Endodermal cell (in vitro differentiated cells): ENCODE measurements around the gene CFAP221. TPM values are rescaled to one million over a fixed set of nuclear protein-coding genes. Genes with fewer than 3 reads are reported as not detected.

ENCODE experiments used
- DNase-seq: peaks from one replicate; pipeline ENCODE4 v3.0.0-alpha.2; 2017
- H3K27ac ChIP-seq: 2 replicates; pipeline ENCODE4 v1.5.1; 2013; ENCODE audit warnings: mild to moderate bottlenecking, low read depth, low read length, moderate library complexity
- H3K27me3 ChIP-seq: 2 replicates; pipeline ENCODE4 v1.6.1; 2013; ENCODE audit warnings: mild to moderate bottlenecking, low read length, moderate library complexity; ENCODE audit not compliant: insufficient read depth, control insufficient read depth, poor library complexity, severe bottlenecking
- H3K36me3 ChIP-seq: 2 replicates; pipeline ENCODE4 v1.7.0; 2013; ENCODE audit warnings: mild to moderate bottlenecking, low read length, moderate library complexity; ENCODE audit not compliant: control insufficient read depth, insufficient read depth
- H3K4me1 ChIP-seq: one replicate; pipeline ENCODE4 v1.7.0; 2013; ENCODE audit warnings: low read length; ENCODE audit not compliant: control insufficient read depth, insufficient read depth
- H3K4me3 ChIP-seq: 2 replicates; pipeline ENCODE4 v1.5.1; 2013; ENCODE audit warnings: mild to moderate bottlenecking, low read length, moderate library complexity
- H3K9ac ChIP-seq: 2 replicates; pipeline ENCODE4 v1.6.1; 2013; ENCODE audit warnings: mild to moderate bottlenecking, low read length, moderate library complexity; ENCODE audit not compliant: poor library complexity, severe bottlenecking; ENCODE audit errors: extremely low read depth
- H3K9me3 ChIP-seq: 2 replicates; pipeline ENCODE4 v1.6.1; 2013; ENCODE audit warnings: mild to moderate bottlenecking, low read length, moderate library complexity; ENCODE audit not compliant: control insufficient read depth
- H3K27ac Mint-ChIP-seq: 2 replicates; pipeline ENCODE4 v1.8.0; 2020; ENCODE audit warnings: mixed read lengths
- H3K27me3 Mint-ChIP-seq: 2 replicates; pipeline ENCODE4 v1.8.0; 2021; ENCODE audit warnings: mild to moderate bottlenecking, mixed read lengths; ENCODE audit not compliant: insufficient read depth
- H3K36me3 Mint-ChIP-seq: 2 replicates; pipeline ENCODE4 v1.8.0; 2020; ENCODE audit warnings: low read depth, mixed read lengths
- H3K4me1 Mint-ChIP-seq: 2 replicates; pipeline ENCODE4 v1.8.0; 2020; ENCODE audit warnings: mixed read lengths
- H3K4me3 Mint-ChIP-seq: 2 replicates; pipeline ENCODE4 v1.8.0; 2020; ENCODE audit warnings: mild to moderate bottlenecking, moderate library complexity, mixed read lengths
- H3K9me3 Mint-ChIP-seq: 2 replicates; pipeline ENCODE4 v1.8.0; 2020; ENCODE audit warnings: mild to moderate bottlenecking, mixed read lengths
- WGBS, 2 experiments: methylation state at CpG; one replicate each; pipeline versions ENCODE4 v1.1.5 to v1.1.7; 2013; ENCODE audit warnings: missing lambda C conversion rate in 2 of 2, mixed read lengths in 1 of 2; ENCODE audit not compliant: insufficient coverage in 1 of 2, insufficient read length in 1 of 2; 5-methylcytosine and 5-hydroxymethylcytosine counted together
- total RNA-seq, 2 donors: library from RNA; stranded (reverse); fragmentation: NEBNext Ultra II Directional in 1 of 2; extraction: Animal tissue kit (Norgen Biotek cat#: 25700) in 1 of 2; gene quantifications; 2 replicates in 1 of 2; 3 replicates in 1 of 2; pipeline ENCODE4 v1.2.1, GENCODE V29; 2021
- TF ChIP-seq, protein P1 (sequence below): fragments of 200-600 bp; sonication (generic); conservative IDR thresholded peaks from 2 replicates; pipeline ENCODE4 v1.5.0; 2021; ENCODE audit warnings: antibody characterized with exemption, mild to moderate bottlenecking

CFAP221 gene
- total RNA-seq, 2 donors from 2014 or later, result 10.0 to 18.0 TPM

GRCh38 chr2:119523952-119524694, 20.1 kb upstream of the CFAP221 start, which contains the start of gene SCTR:
SCTR (minus strand) TSS chr2:119524483; CDS start chr2:119524226, 257 bp downstream.
- Histone ChIP-seq H3K4me3 (peak within 1 kb of the TSS; percentile 78), H3K9me3 (no peaks in the 10 kb centered on the region), H3K4me1 (peaks cover 17% of the 10 kb centered on the region), H3K27me3 (peaks cover 51% of the 10 kb centered on the region), H3K9ac (no peak within 1 kb of the TSS), H3K27ac (no peak within 1 kb of the TSS), H3K36me3 (no peaks in the 10 kb centered on the region)
- H3K4me3 Mint-ChIP-seq, result peak within 1 kb of the TSS; percentile 57
- WGBS, 2 experiments, result 0 to 7% methylated on average over 19 to 74 of the region's 74 CpGs
- H3K27ac Mint-ChIP-seq, result no peak within 1 kb of the TSS
- peak; percentile 87 for DNase-seq
- TF ChIP-seq, protein P1, sequence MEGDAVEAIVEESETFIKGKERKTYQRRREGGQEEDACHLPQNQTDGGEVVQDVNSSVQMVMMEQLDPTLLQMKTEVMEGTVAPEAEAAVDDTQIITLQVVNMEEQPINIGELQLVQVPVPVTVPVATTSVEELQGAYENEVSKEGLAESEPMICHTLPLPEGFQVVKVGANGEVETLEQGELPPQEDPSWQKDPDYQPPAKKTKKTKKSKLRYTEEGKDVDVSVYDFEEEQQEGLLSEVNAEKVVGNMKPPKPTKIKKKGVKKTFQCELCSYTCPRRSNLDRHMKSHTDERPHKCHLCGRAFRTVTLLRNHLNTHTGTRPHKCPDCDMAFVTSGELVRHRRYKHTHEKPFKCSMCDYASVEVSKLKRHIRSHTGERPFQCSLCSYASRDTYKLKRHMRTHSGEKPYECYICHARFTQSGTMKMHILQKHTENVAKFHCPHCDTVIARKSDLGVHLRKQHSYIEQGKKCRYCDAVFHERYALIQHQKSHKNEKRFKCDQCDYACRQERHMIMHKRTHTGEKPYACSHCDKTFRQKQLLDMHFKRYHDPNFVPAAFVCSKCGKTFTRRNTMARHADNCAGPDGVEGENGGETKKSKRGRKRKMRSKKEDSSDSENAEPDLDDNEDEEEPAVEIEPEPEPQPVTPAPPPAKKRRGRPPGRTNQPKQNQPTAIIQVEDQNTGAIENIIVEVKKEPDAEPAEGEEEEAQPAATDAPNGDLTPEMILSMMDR, result peak; percentile 52
- H3K36me3 Mint-ChIP-seq, result no peaks in the 10 kb centered on the region
- H3K4me1 Mint-ChIP-seq, result peaks cover 22% of the 10 kb centered on the region
- peaks cover 59% of the 10 kb centered on the region for H3K27me3 Mint-ChIP-seq
- no peaks in the 10 kb centered on the region for H3K9me3 Mint-ChIP-seq

DNA sequence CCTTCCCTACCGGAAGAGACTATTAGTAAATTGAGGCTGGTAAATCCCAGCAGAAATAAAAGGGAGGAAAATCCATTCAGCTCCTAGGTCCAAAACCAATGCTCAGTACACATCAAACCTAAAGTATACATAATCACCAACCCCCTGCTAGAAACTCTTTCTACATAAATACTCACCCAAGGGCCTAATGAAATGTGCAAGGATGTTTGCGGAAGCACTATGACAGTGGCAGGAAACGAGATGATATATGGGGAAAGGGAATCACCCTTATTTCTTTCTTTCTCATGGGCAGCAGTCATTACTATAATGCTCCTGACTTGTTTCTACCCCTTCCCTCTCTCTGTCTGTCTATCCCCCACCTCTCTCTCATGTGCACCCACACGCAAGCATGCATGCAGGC, 18.6 kb upstream of the CFAP221 start:
- Mint-ChIP-seq H3K4me3 (no peak overlapping the region), H3K4me1 (peaks cover 22% of the 10 kb centered on the region), H3K36me3 (no peaks in the 10 kb centered on the region), H3K27ac (no peak overlapping the region), H3K27me3 (peaks cover 53% of the 10 kb centered on the region), H3K9me3 (no peaks in the 10 kb centered on the region)
- TF ChIP-seq, protein P1, result no peak
- Histone ChIP-seq H3K9me3 (no peaks in the 10 kb centered on the region), H3K36me3 (no peaks in the 10 kb centered on the region), H3K27me3 (peaks cover 51% of the 10 kb centered on the region), H3K4me1 (peaks cover 17% of the 10 kb centered on the region), H3K27ac (no peak overlapping the region), H3K4me3 (no peak overlapping the region), H3K9ac (no peak overlapping the region)
- no peak for DNase-seq
- 85 to 99% methylated on average over 4 of the region's 4 CpGs for WGBS, 2 experiments

DNA sequence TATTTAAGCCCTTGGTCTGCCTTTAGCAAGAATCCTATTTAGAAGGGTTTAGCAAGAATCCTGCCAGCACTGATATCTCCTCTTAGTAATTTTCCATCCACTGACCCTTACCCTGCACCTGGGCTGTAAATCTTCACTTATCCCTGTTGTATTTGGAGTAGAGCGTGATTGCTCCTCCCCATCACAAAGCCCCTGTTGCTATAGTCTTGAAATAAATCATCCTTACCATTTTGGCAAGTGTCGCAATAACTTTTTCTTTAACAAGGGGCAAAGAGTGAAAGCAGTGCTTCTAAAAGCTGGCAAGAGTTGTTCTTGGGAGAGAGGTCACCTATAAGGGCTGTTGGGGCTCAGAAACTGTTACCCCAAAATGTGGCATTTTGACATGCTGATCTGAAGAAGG, 16.2 kb upstream of the CFAP221 start:
- no peak overlapping the region for H3K4me3 Mint-ChIP-seq
- WGBS, 2 experiments, result 87 to 94% methylated on average over 2 of the region's 2 CpGs
- peaks cover 17% of the 10 kb centered on the region for H3K4me1 ChIP-seq
- DNase-seq, result no peak
- no peak overlapping the region for H3K27ac ChIP-seq
- H3K27me3 ChIP-seq, result peaks cover 29% of the 10 kb centered on the region
- no peak overlapping the region for H3K27ac Mint-ChIP-seq
- TF ChIP-seq, protein P1, result no peak
- peaks cover 9% of the 10 kb centered on the region for H3K9me3 ChIP-seq
- no peaks in the 10 kb centered on the region for H3K36me3 Mint-ChIP-seq
- H3K36me3 ChIP-seq, result no peaks in the 10 kb centered on the region
- H3K27me3 Mint-ChIP-seq, result peaks cover 29% of the 10 kb centered on the region
- no peak overlapping the region for H3K9ac ChIP-seq
- peaks cover 9% of the 10 kb centered on the region for H3K9me3 Mint-ChIP-seq
- peak overlapping the region; percentile 42 for H3K4me3 ChIP-seq
- H3K4me1 Mint-ChIP-seq, result peaks cover 26% of the 10 kb centered on the region
